Esophagus (tissue), 2 donors: ENCODE measurements around the gene HPS1. TPM values are rescaled to one million over a fixed set of nuclear protein-coding genes. Genes with fewer than 3 reads are reported as not detected.
A peak's percentile ranks its signal among the peaks of the same experiment; 100 is the strongest.

Source experiments
- H3K27ac ChIP-seq, 2 donors: one replicate each; pipeline ENCODE4 v1.5.1; 2013; ENCODE audit warnings: low read depth in 2 of 2, mild to moderate bottlenecking in 2 of 2, inconsistent platforms in 1 of 2, low read length in 1 of 2, moderate library complexity in 1 of 2
- H3K27me3 ChIP-seq, 2 donors: one replicate each; pipeline ENCODE4 v1.6.1; 2013; ENCODE audit warnings: low read length in 2 of 2, control low read depth in 1 of 2, mild to moderate bottlenecking in 1 of 2; ENCODE audit not compliant: insufficient read depth in 2 of 2, control insufficient read depth in 1 of 2
- H3K36me3 ChIP-seq, 2 donors: one replicate each; pipeline ENCODE4 v1.6.1; 2013; ENCODE audit warnings: low read length in 1 of 2; ENCODE audit not compliant: control insufficient read depth in 2 of 2, insufficient read depth in 2 of 2
- H3K4me1 ChIP-seq, 2 donors: one replicate each; pipeline ENCODE4 v1.6.1; 2013; ENCODE audit warnings: low read length in 1 of 2; ENCODE audit not compliant: control insufficient read depth in 2 of 2, insufficient read depth in 2 of 2
- H3K4me3 ChIP-seq, 2 donors: one replicate each; pipeline ENCODE4 v1.5.1; 2013; ENCODE audit warnings: low read length in 2 of 2, mild to moderate bottlenecking in 2 of 2, low read depth in 1 of 2, moderate library complexity in 1 of 2
- H3K9me3 ChIP-seq, 2 donors: one replicate each; pipeline ENCODE4 v1.6.1; 2013; ENCODE audit warnings: mild to moderate bottlenecking in 2 of 2, low read depth in 1 of 2, low read length in 1 of 2, moderate library complexity in 1 of 2; ENCODE audit not compliant: control insufficient read depth in 2 of 2, insufficient read depth in 1 of 2
- WGBS, 2 donors: extraction: QIAGEN DNeasy Blood & Tissue Kit; methylation state at CpG; one replicate each; pipeline ENCODE4 v1.1.7; 2013; 5-methylcytosine and 5-hydroxymethylcytosine counted together
- polyA plus RNA-seq, 2 donors: library from polyadenylated mRNA; stranded (reverse); fragments of 200-250 nt; gene quantifications; one replicate each; pipeline ENCODE4 v1.2.3, GENCODE V29; 2013
- donor health status: healthy with polysubstance abuse.
- donor health status: Bipolar disorder and iron deficiency.

Gene HPS1
- 10 to 100 TPM; 20.4 to 24.6 TPM for polyA plus RNA-seq

- Histone ChIP-seq H3K9me3 (no peaks in the 10 kb centered on the region), H3K27ac (peak within 1 kb of the TSS; percentile 86), H3K36me3 (peaks cover 2 to 19% of the 10 kb centered on the region in 2 donors), H3K4me1 (peaks cover 0 to 2% of the 10 kb centered on the region in 2 donors), H3K4me3 (peak within 1 kb of the TSS; percentile 78 to 90), H3K27me3 (no peaks in the 10 kb centered on the region)
- WGBS, 2 donors, result 3% methylated on average over 36 to 47 of the region's 47 CpGs
Measured at GRCh38 chr10:98446661-98447221, at the start of gene HPS1. Gene HPS1, minus strand, starts transcription at chr10:98446935. Its CDS starts 3,695 bp downstream, at chr10:98443240.

- Histone ChIP-seq H3K27me3 (no peaks in the 10 kb centered on the region), H3K27ac (no peak overlapping the region)
- WGBS, 2 donors, result 73 to 93% methylated on average over 1 of the region's 1 CpG
Measured at GRCh38 chr10:98492763-98493162, 46.0 kb upstream of the HPS1 start.

GRCh38 chr10:98489561-98490481 is 43.1 kb upstream of the HPS1 start:
- Histone ChIP-seq H3K9me3 (no peaks in the 10 kb centered on the region), H3K4me1 (no peaks in the 10 kb centered on the region), H3K27ac (no peak overlapping the region), H3K4me3 (no peak overlapping the region), H3K27me3 (no peaks in the 10 kb centered on the region), H3K36me3 (no peaks in the 10 kb centered on the region)
- 78 to 82% methylated on average over 13 of the region's 13 CpGs for WGBS, 2 donors

More at GRCh38 chr10:98492763-98493162, 46.0 kb upstream of the HPS1 start:
- Histone ChIP-seq H3K4me3 (no peak overlapping the region), H3K9me3 (no peaks in the 10 kb centered on the region), H3K4me1 (no peaks in the 10 kb centered on the region), H3K36me3 (no peaks in the 10 kb centered on the region)

GRCh38 chr10:98488669-98489430 is 42.1 kb upstream of the HPS1 start:
- no peak overlapping the region for H3K27ac ChIP-seq

GRCh38 chr10:98487649-98488048 is 40.9 kb upstream of the HPS1 start:
- H3K4me1 ChIP-seq, result no peaks in the 10 kb centered on the region
- 73 to 92% methylated on average over 3 of the region's 3 CpGs for WGBS, 2 donors
- no peaks in the 10 kb centered on the region for H3K9me3 ChIP-seq
- H3K27me3 ChIP-seq, result no peaks in the 10 kb centered on the region
- no peaks in the 10 kb centered on the region for H3K36me3 ChIP-seq
- no peak overlapping the region for H3K4me3 ChIP-seq
- no peak overlapping the region for H3K27ac ChIP-seq

More at GRCh38 chr10:98488669-98489430, 42.1 kb upstream of the HPS1 start:
- Histone ChIP-seq H3K4me3 (no peak overlapping the region), H3K36me3 (no peaks in the 10 kb centered on the region), H3K27me3 (no peaks in the 10 kb centered on the region), H3K9me3 (no peaks in the 10 kb centered on the region), H3K4me1 (no peaks in the 10 kb centered on the region)
- WGBS, 2 donors, result 86 to 90% methylated on average over 1 of the region's 1 CpG

- H3K27me3 ChIP-seq, result no peaks in the 10 kb centered on the region
- no peaks in the 10 kb centered on the region for H3K4me1 ChIP-seq
- H3K36me3 ChIP-seq, result no peaks in the 10 kb centered on the region
- no peak overlapping the region for H3K4me3 ChIP-seq
- no peaks in the 10 kb centered on the region for H3K9me3 ChIP-seq
- 87 to 88% methylated on average over 3 of the region's 3 CpGs for WGBS, 2 donors
- no peak overlapping the region for H3K27ac ChIP-seq
Measured at GRCh38 chr10:98486421-98486820, 39.7 kb upstream of the HPS1 start.

GRCh38 chr10:98485959-98486358 is 39.2 kb upstream of the HPS1 start:
- Histone ChIP-seq H3K27ac (no peak overlapping the region), H3K36me3 (no peaks in the 10 kb centered on the region), H3K4me1 (no peaks in the 10 kb centered on the region), H3K9me3 (no peaks in the 10 kb centered on the region), H3K4me3 (no peak overlapping the region), H3K27me3 (no peaks in the 10 kb centered on the region)
- 62 to 67% methylated on average over 2 of the region's 2 CpGs for WGBS, 2 donors

GRCh38 chr10:98483658-98484057 is 36.9 kb upstream of the HPS1 start:
- Histone ChIP-seq H3K36me3 (no peaks in the 10 kb centered on the region), H3K9me3 (no peaks in the 10 kb centered on the region), H3K4me1 (no peaks in the 10 kb centered on the region), H3K27me3 (no peaks in the 10 kb centered on the region), H3K27ac (no peak overlapping the region), H3K4me3 (no peak overlapping the region)

GRCh38 chr10:98482096-98482495 is 35.4 kb upstream of the HPS1 start:
- Histone ChIP-seq H3K4me1 (no peaks in the 10 kb centered on the region), H3K36me3 (no peaks in the 10 kb centered on the region), H3K4me3 (no peak overlapping the region), H3K27me3 (no peaks in the 10 kb centered on the region), H3K27ac (no peak overlapping the region), H3K9me3 (no peaks in the 10 kb centered on the region)
- 92 to 94% methylated on average over 2 of the region's 2 CpGs for WGBS, 2 donors
